ENCODE results near the gene FNTB.
"Not testable (repeated sequence)": the region's sequence is repeated elsewhere in the genome, so short reads cannot be mapped to it uniquely, and the experiment has no call there.

Gene FNTB

DNA sequence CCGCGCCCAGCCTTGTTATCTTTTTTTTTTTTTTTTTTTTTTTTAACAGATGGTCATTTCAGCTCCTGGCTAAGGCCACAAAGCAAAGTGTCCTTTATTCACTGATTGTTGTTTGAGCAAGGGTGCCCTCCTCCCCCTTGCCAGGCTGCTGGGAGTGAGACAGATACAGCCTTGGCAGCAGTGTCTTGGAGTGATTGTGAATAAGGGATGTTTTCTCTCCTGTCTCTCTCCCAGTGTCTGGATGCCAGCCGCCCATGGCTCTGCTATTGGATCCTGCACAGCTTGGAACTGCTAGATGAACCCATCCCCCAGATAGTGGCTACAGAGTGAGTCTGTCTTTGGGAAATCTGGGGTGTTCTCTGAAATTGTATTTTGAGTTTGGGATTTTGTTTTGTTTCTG, 28.7 kb downstream of the FNTB start:
- DNase-seq (ENCODE audit: low read depth in 3 of 3), result no peak

DNA sequence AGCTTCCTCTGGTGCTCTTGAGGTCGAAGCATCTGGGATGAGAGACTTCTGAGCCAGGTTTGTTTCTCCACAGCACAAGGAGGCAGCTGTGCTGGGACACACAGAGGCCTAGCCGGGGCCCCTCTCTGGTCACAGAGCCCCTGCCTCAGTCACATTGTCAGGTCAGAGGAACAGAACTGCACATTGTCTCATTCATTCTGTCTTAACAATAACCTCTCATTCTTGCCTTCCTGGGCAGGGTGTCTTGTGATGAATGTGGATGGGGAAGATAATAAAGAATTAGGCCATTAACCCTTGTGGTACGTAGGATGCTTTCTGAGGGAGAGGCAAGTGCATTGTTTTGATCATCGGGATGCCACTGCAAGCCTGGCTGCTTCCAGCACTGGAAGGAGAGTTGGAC, 29.8 kb downstream of the FNTB start:
- DNase-seq (ENCODE audit: low read depth in 3 of 3), result no peak

- DNase-seq (ENCODE audit: low read depth in 3 of 3), result no peak
Measured at GRCh38 chr14:65019944-65020566, 33.4 kb downstream of the FNTB start.

DNA sequence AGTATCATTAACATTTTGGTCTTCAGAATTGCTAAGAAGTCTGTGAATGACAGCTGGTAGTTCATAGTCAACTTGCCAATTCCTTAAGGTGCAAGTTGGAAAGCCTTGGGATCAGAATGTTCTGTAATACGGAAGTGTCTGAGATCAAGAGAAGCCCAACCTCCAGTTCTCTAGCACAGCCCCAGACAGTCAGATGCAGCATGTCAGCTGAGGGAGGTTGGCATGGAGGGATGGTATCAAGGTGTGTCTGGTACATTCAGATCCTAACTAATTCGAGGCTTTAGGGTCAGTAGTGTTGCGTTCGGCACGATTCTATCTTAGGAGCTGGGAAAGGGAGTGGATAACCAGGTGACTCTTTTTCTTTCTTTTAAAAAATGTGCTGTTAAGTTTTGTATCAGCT, 38.3 kb downstream of the FNTB start:
- DNase-seq (ENCODE audit: low read depth in 3 of 3), result no peak

DNA sequence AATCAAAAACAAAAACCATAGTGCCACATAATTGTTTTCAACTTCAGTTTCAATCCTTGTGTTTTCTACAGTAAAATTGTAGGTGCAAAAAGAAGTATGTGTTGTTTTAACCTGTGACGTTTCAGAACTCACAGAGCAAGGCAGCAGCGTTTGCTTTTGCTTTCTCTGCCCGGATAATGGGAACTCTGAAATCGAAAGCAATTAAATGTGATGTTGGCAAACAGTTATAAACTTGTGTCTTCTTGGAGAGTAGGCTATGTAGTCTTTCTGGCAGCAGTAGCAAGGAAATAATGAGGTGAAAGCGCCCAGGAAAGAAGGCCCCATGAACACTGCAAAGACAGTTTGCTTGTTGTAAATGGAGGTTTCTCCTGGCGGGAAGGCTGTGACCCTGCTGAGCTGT, 39.1 kb downstream of the FNTB start:
- no peak for DNase-seq (ENCODE audit: low read depth in 3 of 3)

GRCh38 chr14:65026526-65026925, 39.8 kb downstream of the FNTB start:
- DNase-seq (ENCODE audit: low read depth in 3 of 3), result no peak

DNA sequence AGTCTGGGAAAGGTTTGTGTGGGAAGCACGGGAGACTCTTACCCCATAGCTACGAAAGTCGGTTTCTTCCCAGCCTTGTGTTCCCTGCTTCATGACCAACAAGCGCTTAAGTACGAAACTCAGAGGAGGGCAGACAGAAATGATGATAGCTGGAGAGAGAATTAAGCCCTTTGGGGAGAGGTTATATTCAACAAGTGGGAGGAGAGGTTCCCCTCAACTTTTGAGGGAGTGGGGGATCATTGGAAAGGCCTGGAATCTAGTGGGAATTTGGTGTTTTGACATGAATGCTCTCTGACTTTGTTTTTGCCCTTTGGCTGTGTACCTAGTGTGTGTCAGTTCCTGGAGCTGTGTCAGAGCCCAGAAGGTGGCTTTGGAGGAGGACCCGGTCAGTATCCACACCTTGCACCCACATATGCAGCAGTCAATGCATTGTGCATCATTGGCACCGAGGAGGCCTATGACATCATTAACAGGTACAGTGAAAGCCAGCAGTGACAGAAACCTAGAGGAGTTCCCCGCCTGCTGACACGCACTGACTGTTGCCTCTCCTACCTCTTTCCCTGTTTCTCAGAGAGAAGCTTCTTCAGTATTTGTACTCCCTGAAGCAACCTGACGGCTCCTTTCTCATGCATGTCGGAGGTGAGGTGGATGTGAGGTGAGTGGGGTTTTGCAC, 40.6 kb downstream of the FNTB start:
- no peak for DNase-seq (ENCODE audit: low read depth in 3 of 3)

DNA sequence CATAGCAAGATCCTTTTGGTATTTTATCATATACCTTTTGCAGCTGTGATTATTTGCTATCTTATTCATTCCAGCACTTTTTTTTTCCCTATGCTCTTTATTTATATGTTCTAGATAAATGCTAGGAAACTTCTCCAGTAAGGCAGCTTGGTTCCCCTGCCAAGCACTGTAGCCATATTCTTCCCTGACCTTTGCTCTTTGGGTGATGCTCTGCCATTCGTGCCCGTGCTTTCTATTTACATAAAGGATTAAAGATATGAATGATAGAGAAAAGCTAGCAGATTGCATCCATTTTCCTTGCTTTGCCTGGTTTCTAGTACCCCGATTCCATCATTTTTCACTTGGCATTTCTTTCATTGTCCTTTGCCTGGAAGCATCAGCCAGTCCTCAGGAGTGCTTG, 42.2 kb downstream of the FNTB start:
- DNase-seq (ENCODE audit: low read depth in 3 of 3), result no peak

DNA sequence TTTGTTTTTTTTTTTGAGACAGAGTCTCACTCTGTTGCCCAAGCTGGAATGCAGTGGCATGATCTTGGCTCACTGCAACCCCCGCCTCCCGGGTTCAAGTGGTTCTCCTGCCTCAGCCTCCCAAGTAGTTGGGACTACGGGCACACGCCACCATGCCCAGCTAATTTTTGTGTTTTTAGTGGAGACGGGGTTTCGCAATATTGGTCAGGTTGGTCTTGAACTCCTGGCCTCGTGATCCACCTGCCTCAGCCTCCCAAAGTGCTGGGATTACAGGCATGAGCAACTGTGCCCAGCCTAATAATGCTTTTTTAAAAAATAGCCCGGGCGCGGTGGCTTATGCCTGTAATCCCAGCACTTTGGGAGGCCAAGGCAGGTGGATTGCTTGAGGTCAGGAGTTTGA, 44.6 kb downstream of the FNTB start:
- not testable (repeated sequence) for DNase-seq (ENCODE audit: low read depth in 3 of 3)

DNA sequence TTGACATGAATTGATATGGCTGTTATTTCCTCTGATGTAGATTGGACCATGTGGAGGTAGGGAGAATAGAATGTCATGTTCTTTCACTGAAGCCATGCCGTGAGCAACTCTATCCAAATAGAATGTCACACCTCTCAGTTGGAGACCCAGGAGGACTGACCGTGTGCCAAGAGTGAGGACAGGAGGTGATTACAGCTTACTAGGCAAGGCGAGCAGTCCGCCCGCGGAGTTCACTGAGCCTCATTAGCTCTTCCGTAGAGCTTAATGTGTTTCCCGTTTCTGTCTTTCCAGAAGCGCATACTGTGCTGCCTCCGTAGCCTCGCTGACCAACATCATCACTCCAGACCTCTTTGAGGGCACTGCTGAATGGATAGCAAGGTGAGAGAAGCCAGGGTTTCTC, 45.6 kb downstream of the FNTB start:
- DNase-seq (ENCODE audit: low read depth in 3 of 3), result no peak

DNA sequence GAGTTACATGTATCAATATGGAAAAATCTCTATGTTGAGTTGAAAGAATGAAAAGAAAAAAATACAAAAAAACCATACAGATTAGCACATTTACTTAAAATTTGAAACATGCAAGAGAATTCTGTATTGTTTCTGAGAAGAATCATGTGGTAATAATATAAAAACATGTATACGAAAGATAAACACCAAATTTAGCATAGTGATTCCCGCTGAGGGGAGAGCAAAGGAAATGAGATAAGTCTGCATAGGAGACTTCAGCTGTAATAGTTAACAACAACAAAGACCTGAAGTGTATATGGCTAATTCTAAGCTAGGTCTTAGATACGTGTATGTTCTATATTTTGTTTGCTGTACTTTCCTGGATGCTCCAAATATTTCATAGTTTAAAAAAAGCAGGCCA, 46.5 kb downstream of the FNTB start:
- DNase-seq (ENCODE audit: low read depth in 3 of 3), result no peak

GRCh38 chr14:65034021-65034420, 47.3 kb downstream of the FNTB start:
- no peak for DNase-seq (ENCODE audit: low read depth in 3 of 3)

DNA sequence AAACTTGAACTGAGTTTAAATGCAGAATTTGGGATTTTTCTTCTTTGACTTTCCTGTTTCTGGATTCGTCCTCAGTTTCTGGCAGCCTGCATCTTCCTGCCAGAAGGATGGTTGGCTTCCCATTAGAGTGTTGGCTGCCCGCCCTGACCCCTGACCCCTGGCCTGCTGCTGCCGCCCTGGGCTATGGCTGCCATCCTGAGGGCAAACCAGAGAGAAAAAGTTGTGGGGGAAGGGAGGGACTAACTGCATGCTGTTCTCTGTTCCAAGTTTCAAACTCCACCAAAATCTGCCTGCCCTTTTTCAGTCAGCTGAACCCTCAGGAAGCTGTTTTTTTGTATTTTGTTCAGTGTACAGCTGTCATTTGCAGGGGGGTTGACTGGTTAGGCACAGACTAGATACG, 48.4 kb downstream of the FNTB start:
- DNase-seq (ENCODE audit: low read depth in 3 of 3), result no peak

DNA sequence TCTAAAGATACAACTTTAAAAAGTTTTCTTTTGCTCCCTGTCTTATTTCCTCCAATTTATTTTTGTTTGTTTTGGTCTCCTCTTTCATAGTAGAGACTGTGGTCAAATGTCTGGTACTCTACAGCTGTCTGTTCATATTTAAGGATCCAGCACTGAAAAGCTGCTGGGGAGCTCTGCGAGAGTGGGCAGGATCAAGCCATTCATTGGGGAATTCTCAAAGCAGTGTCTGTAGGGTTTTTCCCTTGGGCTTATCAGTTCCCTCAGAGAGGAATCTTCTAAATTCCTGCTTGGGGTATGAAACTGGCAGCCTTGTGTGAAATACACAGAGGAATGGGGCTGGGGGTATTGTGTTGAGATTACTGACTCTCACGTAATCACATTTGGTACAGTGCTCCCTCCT, 52.3 kb downstream of the FNTB start:
- no peak for DNase-seq (ENCODE audit: low read depth in 3 of 3)

DNA sequence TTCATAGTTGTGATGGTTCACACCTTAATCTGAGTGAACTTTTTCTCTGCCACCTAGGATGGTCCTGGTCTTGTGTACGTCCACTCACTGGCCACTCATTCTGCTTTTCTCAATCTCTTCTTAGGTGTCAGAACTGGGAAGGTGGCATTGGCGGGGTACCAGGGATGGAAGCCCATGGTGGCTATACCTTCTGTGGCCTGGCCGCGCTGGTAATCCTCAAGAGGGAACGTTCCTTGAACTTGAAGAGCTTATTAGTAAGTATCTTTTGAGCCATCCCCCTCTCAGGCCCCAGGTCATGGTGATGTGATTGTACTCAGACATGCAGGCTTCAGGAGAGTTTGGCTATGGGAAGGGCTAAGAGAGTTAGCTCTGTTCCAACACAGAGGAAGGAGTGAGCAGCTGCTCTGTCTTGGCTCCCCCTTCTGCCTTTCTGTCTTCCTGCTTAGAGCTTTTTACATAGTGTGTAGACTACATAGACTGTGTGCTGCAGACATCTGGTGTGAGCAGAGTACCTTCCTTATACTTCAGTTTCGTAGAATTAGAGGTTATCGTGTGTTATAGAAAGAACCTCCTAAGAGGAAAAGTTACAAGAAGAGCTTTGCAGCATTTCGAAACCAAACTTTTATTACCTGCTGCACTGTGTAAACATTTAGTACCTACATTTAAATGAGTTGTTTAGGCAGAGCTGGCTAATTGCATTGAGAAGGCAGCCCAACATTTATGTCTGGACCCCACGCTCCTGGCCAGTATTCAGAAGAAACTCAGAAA, 54.2 kb downstream of the FNTB start:
- no peak for DNase-seq (ENCODE audit: low read depth in 3 of 3)

DNA sequence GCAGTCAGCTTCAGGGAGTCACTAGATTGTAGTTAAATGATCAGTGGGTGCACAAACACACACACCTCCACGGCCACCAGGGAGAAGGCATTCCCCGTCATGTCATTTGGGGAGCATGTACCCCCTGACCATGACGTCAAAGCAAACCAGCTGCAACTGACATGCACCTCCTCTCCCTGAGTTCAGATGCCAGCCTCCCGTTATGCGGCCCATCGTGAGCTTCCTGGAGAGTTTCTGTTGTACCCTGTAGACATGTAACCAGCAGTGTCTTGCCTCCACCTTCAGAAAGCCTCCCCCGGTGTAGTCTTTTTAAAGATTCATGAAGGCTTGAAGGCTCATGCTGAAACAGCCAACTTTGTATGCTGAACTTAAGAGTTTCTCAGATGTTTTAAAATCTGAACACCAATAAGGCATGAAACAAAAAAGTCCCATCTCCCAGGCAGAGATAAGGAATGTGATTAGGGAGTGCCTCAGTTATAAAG, 54.8 kb downstream of the FNTB start:
- DNase-seq (ENCODE audit: low read depth in 3 of 3), result no peak

GRCh38 chr14:65042296-65042695, 55.6 kb downstream of the FNTB start:
- DNase-seq (ENCODE audit: low read depth in 3 of 3), result no peak

GRCh38 chr14:65042731-65043372, 56.2 kb downstream of the FNTB start:
- no peak for DNase-seq (ENCODE audit: low read depth in 3 of 3)

- DNase-seq (ENCODE audit: low read depth in 3 of 3), result no peak
Measured at GRCh38 chr14:65043893-65044595, 57.3 kb downstream of the FNTB start.

DNA sequence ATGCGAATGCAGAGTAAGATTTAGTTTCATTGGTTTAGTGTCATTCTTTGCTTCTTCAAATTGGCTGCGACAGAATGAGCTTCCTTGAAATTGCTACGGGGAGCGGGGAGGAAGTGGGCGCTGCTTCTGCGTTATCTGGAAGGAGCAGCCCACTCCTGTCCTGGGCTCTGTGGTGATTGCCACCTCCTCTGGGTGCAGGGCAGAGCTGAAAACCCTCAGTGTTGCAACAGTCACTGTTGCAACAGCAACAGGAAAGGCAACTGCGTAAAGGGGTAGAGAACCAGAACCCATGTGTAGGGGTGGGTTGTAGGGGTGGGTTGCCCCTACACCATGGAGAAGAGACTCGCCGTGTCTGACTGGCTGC, 57.9 kb downstream of the FNTB start:
- no peak for DNase-seq (ENCODE audit: low read depth in 3 of 3)

DNA sequence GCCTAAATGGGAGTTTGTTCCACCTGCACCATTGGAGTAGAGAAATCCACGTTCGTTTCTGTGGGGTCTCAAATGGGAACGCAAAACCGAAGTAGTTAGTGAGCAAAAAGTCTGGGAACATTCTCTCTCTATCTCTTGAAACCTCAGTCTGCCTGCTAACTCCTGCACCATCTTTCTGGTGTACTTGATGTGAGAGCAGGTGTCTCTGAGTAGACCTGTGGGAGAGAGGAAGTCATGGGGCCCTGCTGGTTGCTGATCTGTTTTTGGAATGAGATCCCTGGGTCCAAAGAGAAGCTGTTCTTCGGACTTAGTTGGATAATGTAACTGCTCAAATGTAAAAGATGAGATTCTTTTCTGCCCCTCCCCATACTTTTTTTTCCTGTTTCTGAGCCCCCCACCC, 58.3 kb downstream of the FNTB start:
- DNase-seq (ENCODE audit: low read depth in 3 of 3), result no peak

DNA sequence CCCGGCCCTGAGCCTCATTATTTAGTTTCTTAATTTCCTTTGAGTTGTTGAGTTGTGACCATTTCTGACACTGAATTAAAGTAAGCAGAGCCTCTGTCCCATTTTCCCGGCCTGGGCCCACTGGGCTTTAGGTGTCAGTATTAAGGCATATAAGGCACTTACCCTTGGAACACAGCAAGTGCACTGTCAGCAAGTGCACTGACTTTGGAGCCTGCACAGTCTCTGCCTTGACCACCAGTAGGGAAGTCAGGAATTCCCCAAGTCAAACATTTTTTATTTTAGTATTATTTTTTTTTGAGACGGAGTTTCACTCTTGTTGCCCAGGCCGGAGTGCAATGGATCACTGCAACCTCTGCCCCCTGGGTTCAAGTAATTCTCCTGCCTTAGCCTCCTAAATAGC, 59.0 kb downstream of the FNTB start:
- no peak for DNase-seq (ENCODE audit: low read depth in 3 of 3)
